ENCODE measurements around the gene KIAA0232.
A peak's percentile ranks its signal among the peaks of the same experiment; 100 is the strongest.
"Not testable (repeated sequence)": the region's sequence is repeated elsewhere in the genome, so short reads cannot be mapped to it uniquely, and the experiment has no call there.

KIAA0232 gene

GRCh38 chr4:6905516-6906445, 123.3 kb downstream of the KIAA0232 start:
- DNase-seq: no peak

- DNase-seq: not testable (repeated sequence)
Observed at GRCh38 chr4:6906486-6906885, 124.0 kb downstream of the KIAA0232 start.

GRCh38 chr4:6907658-6908191, 125.2 kb downstream of the KIAA0232 start:
- no peak for DNase-seq

- DNase-seq: no peak
Observed at GRCh38 chr4:6908432-6909112, 126.0 kb downstream of the KIAA0232 start.

GRCh38 chr4:6909113-6909969, 126.8 kb downstream of the KIAA0232 start, which contains the start of gene TBC1D14:
TSS of gene TBC1D14 (plus strand) at chr4:6909826. CDS start at chr4:6923390, 13,564 bp downstream.
- peak; percentile 91 for DNase-seq

- peak; percentile 63 for DNase-seq
Observed at GRCh38 chr4:6909970-6910339, 127.4 kb downstream of the KIAA0232 start.

- peak; percentile 37 for DNase-seq
Observed at GRCh38 chr4:6910340-6910959, 127.9 kb downstream of the KIAA0232 start.

GRCh38 chr4:6910960-6911874, 128.7 kb downstream of the KIAA0232 start:
- DNase-seq: no peak

- not testable (repeated sequence) for DNase-seq
Observed at GRCh38 chr4:6911917-6912316, 129.4 kb downstream of the KIAA0232 start.

- no peak for DNase-seq
Observed at GRCh38 chr4:6912441-6912840, 129.9 kb downstream of the KIAA0232 start.

- no peak for DNase-seq
Observed at GRCh38 chr4:6913350-6913905, 130.9 kb downstream of the KIAA0232 start.

GRCh38 chr4:6914448-6914847, 131.9 kb downstream of the KIAA0232 start:
- DNase-seq: no peak

GRCh38 chr4:6915041-6916005, 132.8 kb downstream of the KIAA0232 start:
- DNase-seq: no peak

GRCh38 chr4:6916069-6916586, 133.6 kb downstream of the KIAA0232 start:
- DNase-seq: no peak

GRCh38 chr4:6916587-6917460, 134.3 kb downstream of the KIAA0232 start:
- DNase-seq: peak; percentile 71

- peak; percentile 58 for DNase-seq
Observed at GRCh38 chr4:6917461-6918271, 135.1 kb downstream of the KIAA0232 start.

GRCh38 chr4:6918338-6918737, 135.8 kb downstream of the KIAA0232 start:
- no peak for DNase-seq

All from stimulated activated CD4-positive, alpha-beta T cell treated with anti-CD3 and anti-CD28 coated beads, Interleukin-15, amount 100 ng/mL, for 24 hours (primary cell).